ENCODE results near the gene HPCAL1. TPM values are rescaled to one million over a fixed set of nuclear protein-coding genes. Genes with fewer than 3 reads are reported as not detected.

Gene HPCAL1
- total and polyA plus RNA-seq, 2 donors (not counting 3 experiments of a cell fraction or from before 2014, with no cell fraction given) = 56.5 to 77.4 TPM

- intact Hi-C loops (cut with micrococcal nuclease) (no loop called here), dilution Hi-C loops (cut with MboI; ENCODE audit: extremely low pct_ligation_motif_present, low sequenced_read_pairs) (no loop called here)
- Histone ChIP-seq H3K9me3 (replicated peaks; ENCODE audit: control insufficient read depth, insufficient read depth, low read length) (no peaks in the 10 kb centered on the region), H3K9me1 (replicated peaks; ENCODE audit: control insufficient read depth, extremely low read depth, insufficient read depth, low read length) (no peaks in the 10 kb centered on the region), H3K36me3 (ENCODE audit: control insufficient read depth in 2 of 2, extremely low read depth in 1 of 2, insufficient read depth in 2 of 2, low read length in 2 of 2) (no peaks in the 10 kb centered on the region), H3K4me3 (replicated peaks in 1 of 3; ENCODE audit: insufficient read depth in 1 of 3, low read depth in 1 of 3, low read length in 3 of 3) (no peak overlapping the region), H3K27me3 (ENCODE audit: control insufficient read depth in 2 of 2, insufficient read depth in 2 of 2, low read length in 2 of 2) (no peaks in the 10 kb centered on the region), H3K4me1 (ENCODE audit: control insufficient read depth, extremely low read depth, insufficient read depth, low read length) (peaks cover 28% of the 10 kb centered on the region), H3K9ac (replicated peaks; ENCODE audit: extremely low read depth, insufficient read depth, low read length) (no peak overlapping the region), H3K27ac (ENCODE audit: insufficient read depth, low read depth, low read length) (no peak overlapping the region), H2AFZ (ENCODE audit: low read depth, low read length) (no peak overlapping the region), H3K79me2 (ENCODE audit: control insufficient read depth, insufficient read depth, low read length) (peaks cover 50% of the 10 kb centered on the region), H3K4me2 (ENCODE audit: insufficient read depth, low read length) (no peak overlapping the region), H4K20me1 (replicated peaks; ENCODE audit: control insufficient read depth, extremely low read depth, insufficient read depth, low read length) (no peaks in the 10 kb centered on the region)
- FAIRE-seq = no peak
- CTCF ChIA-PET = interaction anchor here (0.7 to 1.5 kb wide), 3 partner anchors 10 to 119 kb away, joined by 3 to 4 read pairs (median 3); no protein-coding TSS in a partner anchor
- TF ChIP-seq CTCF (IDR thresholded peaks at IDR 0.05; ENCODE audit: extremely low read depth in 1 of 2, insufficient read depth in 1 of 2, low read depth in 1 of 2, low read length in 2 of 2) = no peak
- no peak for TF ChIP-seq GATA2 (IDR thresholded peaks at IDR 0.05; ENCODE audit: insufficient read depth, insufficient read length, low read depth, low read length)
- no peak for TF ChIP-seq POLR2A (IDR thresholded peaks at IDR 0.05; ENCODE audit: low read depth, low read length)
- no peak for TF ChIP-seq EZH2 (IDR thresholded peaks at IDR 0.05; ENCODE audit: borderline replicate concordance, low read depth, low read length, severe bottlenecking)
- no peak for TF ChIP-seq FOS (IDR thresholded peaks at IDR 0.05; ENCODE audit: borderline replicate concordance, insufficient read depth, low read length)
- no peak for TF ChIP-seq JUN (IDR thresholded peaks at IDR 0.05; ENCODE audit: borderline replicate concordance, insufficient read depth, insufficient read length, low read depth)
- no peak for TF ChIP-seq POLR2AphosphoS5 (IDR thresholded peaks at IDR 0.05; ENCODE audit: insufficient read depth, low read depth, low read length)
- TF ChIP-seq MYC (IDR thresholded peaks at IDR 0.05; ENCODE audit: low read depth, low read length) = no peak
- no peak for TF ChIP-seq MAX (IDR thresholded peaks at IDR 0.05; ENCODE audit: insufficient read depth, insufficient read length)
- no peak for DNase-seq (ENCODE audit: low read depth, low spot score)
- BruUV-seq (replicated peaks) = no TSS peak
- POLR2A ChIA-PET = no interaction called here
Observed at GRCh38 chr2:10389573-10389972, 86.9 kb downstream of the HPCAL1 start.

All from endothelial cell of umbilical vein (primary cell).